ENCODE measurements around the gene PIH1D2. TPM values are rescaled to one million over a fixed set of nuclear protein-coding genes. Genes with fewer than 3 reads are reported as not detected.
"Not testable (repeated sequence)": the region's sequence is repeated elsewhere in the genome, so short reads cannot be mapped to it uniquely, and the experiment has no call there.

The PIH1D2 gene
- total and polyA plus RNA-seq, 3 donors from 2014 or later: 31.2 to 97.8 (median 59.5) TPM

GRCh38 chr11:112100462-112100861 lies 26.6 kb upstream of the PIH1D2 start:
- intact Hi-C loops (cut with DNase I; ENCODE audit: low total_unique reads): no loop called here
- 70 to 81% methylated on average over 2 of the region's 2 CpGs for WGBS, 2 donors
- no peaks in the 10 kb centered on the region for H3K4me1 ChIP-seq
- no peaks in the 10 kb centered on the region for H3K9me3 ChIP-seq
- H3K27ac ChIP-seq: no peak overlapping the region
- H3K27me3 ChIP-seq: no peaks in the 10 kb centered on the region
- H3K4me3 ChIP-seq: no peak overlapping the region
- TF ChIP-seq CTCF (IDR thresholded peaks at IDR 0.05) (no peak), POLR2A (IDR thresholded peaks at IDR 0.05) (no peak)
- H3K36me3 ChIP-seq (ENCODE audit: low read depth, missing control alignments): no peaks in the 10 kb centered on the region
- no peak for DNase-seq

GRCh38 chr11:112097734-112098528 lies 24.1 kb upstream of the PIH1D2 start:
- intact Hi-C loops (cut with DNase I; ENCODE audit: low total_unique reads): no loop called here
- DNase-seq: no peak

GRCh38 chr11:112096194-112096593 lies 22.4 kb upstream of the PIH1D2 start:
- H3K9me3 ChIP-seq: no peaks in the 10 kb centered on the region
- H3K27ac ChIP-seq: no peak overlapping the region
- no peak overlapping the region for H3K4me3 ChIP-seq
- intact Hi-C loops (cut with DNase I; ENCODE audit: low total_unique reads): no loop called here
- H3K4me1 ChIP-seq: no peaks in the 10 kb centered on the region
- DNase-seq: no peak
- no peak for TF ChIP-seq POLR2A (IDR thresholded peaks at IDR 0.05)
- TF ChIP-seq CTCF (IDR thresholded peaks at IDR 0.05): no peak
- no peaks in the 10 kb centered on the region for H3K27me3 ChIP-seq
- H3K36me3 ChIP-seq (ENCODE audit: low read depth, missing control alignments): no peaks in the 10 kb centered on the region

More at GRCh38 chr11:112097734-112098528, 24.1 kb upstream of the PIH1D2 start:
- H3K9me3 ChIP-seq: no peaks in the 10 kb centered on the region
- H3K36me3 ChIP-seq (ENCODE audit: low read depth, missing control alignments): no peaks in the 10 kb centered on the region
- no peaks in the 10 kb centered on the region for H3K4me1 ChIP-seq
- no peak overlapping the region for H3K4me3 ChIP-seq
- no peak overlapping the region for H3K27ac ChIP-seq
- no peaks in the 10 kb centered on the region for H3K27me3 ChIP-seq
- WGBS, 2 donors: 84 to 85% methylated on average over 11 of the region's 11 CpGs
- no peak for TF ChIP-seq CTCF (IDR thresholded peaks at IDR 0.05)
- no peak for TF ChIP-seq POLR2A (IDR thresholded peaks at IDR 0.05)

- not testable (repeated sequence) for H3K27ac ChIP-seq
Observed at GRCh38 chr11:112095302-112095701, 21.5 kb upstream of the PIH1D2 start.

GRCh38 chr11:112087212-112087611 lies 13.4 kb upstream of the PIH1D2 start:
- WGBS, 2 donors: 10 to 14% methylated on average over 10 of the region's 10 CpGs
- peak overlapping the region; percentile 53 to 80 for H3K27ac ChIP-seq
- peak overlapping the region; percentile 83 to 91 for H3K4me3 ChIP-seq
- H3K27me3 ChIP-seq: no peaks in the 10 kb centered on the region
- intact Hi-C loops (cut with DNase I; ENCODE audit: low total_unique reads): no loop called here
- no peak for TF ChIP-seq POLR2A (IDR thresholded peaks at IDR 0.05)
- TF ChIP-seq CTCF (IDR thresholded peaks at IDR 0.05): no peak
- H3K9me3 ChIP-seq: no peaks in the 10 kb centered on the region
- peaks cover 15% of the 10 kb centered on the region for H3K4me1 ChIP-seq
- DNase-seq: no peak
- H3K36me3 ChIP-seq (ENCODE audit: low read depth, missing control alignments): no peaks in the 10 kb centered on the region

More at GRCh38 chr11:112095302-112095701, 21.5 kb upstream of the PIH1D2 start:
- WGBS, 2 donors: 96 to 97% methylated on average over 2 of the region's 2 CpGs
- H3K36me3 ChIP-seq (ENCODE audit: low read depth, missing control alignments); DNase-seq; H3K4me3 ChIP-seq; H3K27me3 ChIP-seq; intact Hi-C loops (cut with DNase I; ENCODE audit: low total_unique reads); H3K9me3 ChIP-seq; H3K4me1 ChIP-seq: not testable (repeated sequence)
